HepG2 (cell line): ENCODE data around the gene COQ10B. TPM values are rescaled to one million over a fixed set of nuclear protein-coding genes. Genes with fewer than 3 reads are reported as not detected.
A peak's percentile ranks its signal among the peaks of the same experiment; 100 is the strongest.

Experiments
- AGO1 ChIP-seq: fragments of 200-400 bp; formaldehyde crosslinking; IDR thresholded peaks from 2 replicates; pipeline ENCODE4 v1.6.1; 2017; ENCODE audit warnings: mild to moderate bottlenecking, low read depth, low read length, moderate library complexity; ENCODE audit not compliant: poor library complexity, severe bottlenecking
- CBX5 ChIP-seq: sonication (generic); formaldehyde crosslinking; IDR thresholded peaks from 2 replicates; pipeline ENCODE4 v1.4.0; 2020; ENCODE audit warnings: missing genetic modification reagents, borderline replicate concordance
- CHCHD3 ChIP-seq: sonication (generic); formaldehyde crosslinking; IDR thresholded peaks from 2 replicates; pipeline ENCODE4 v1.8.0; 2022; ENCODE audit warnings: mild to moderate bottlenecking, missing genetic modification reagents, moderate library complexity
- GPBP1L1 ChIP-seq: sonication (generic); formaldehyde crosslinking; IDR thresholded peaks from 2 replicates; pipeline ENCODE4 v1.5.0; 2020; ENCODE audit warnings: mild to moderate bottlenecking, missing genetic modification reagents
- HNF1A ChIP-seq, 2 experiments: sonication (generic) in 1 of 2; formaldehyde crosslinking in 1 of 2; IDR thresholded peaks; 2 replicates each; pipeline versions ENCODE4 v1.4.0 to v1.6.1; 2016 to 2020; ENCODE audit warnings: borderline replicate concordance in 1 of 2, low read depth in 1 of 2, mild to moderate bottlenecking in 1 of 2, missing genetic modification reagents in 1 of 2
- IKZF1 ChIP-seq: fragments of 450-650 bp; IDR thresholded peaks from 2 replicates; pipeline ENCODE4 v1.7.1; 2016
- MIER3 ChIP-seq: IDR thresholded peaks from 2 replicates; pipeline ENCODE4 v1.6.1; 2016; ENCODE audit warnings: missing compliant biosample characterization, borderline replicate concordance
- NBN ChIP-seq: fragments of 450-650 bp; conservative IDR thresholded peaks from 2 replicates; pipeline ENCODE4 v1.6.1; 2017
- RBAK ChIP-seq: sonication (generic); formaldehyde crosslinking; IDR thresholded peaks from 2 replicates; pipeline ENCODE4 v1.5.1; 2020; ENCODE audit warnings: mild to moderate bottlenecking, missing genetic modification reagents
- TEAD2 ChIP-seq: sonication (generic); formaldehyde crosslinking; IDR thresholded peaks from 2 replicates; pipeline ENCODE4 v1.9.0; 2021; ENCODE audit warnings: missing genetic modification reagents
- TGIF2 ChIP-seq: IDR thresholded peaks from 2 replicates; pipeline ENCODE4 v1.6.1; 2016; ENCODE audit warnings: control low read depth, missing compliant biosample characterization
- ZBTB37 ChIP-seq: sonication (generic); formaldehyde crosslinking; IDR thresholded peaks from 2 replicates; pipeline ENCODE4 v1.4.0; 2020; ENCODE audit warnings: mild to moderate bottlenecking, missing genetic modification reagents
- ZBTB39 ChIP-seq: sonication (generic); formaldehyde crosslinking; IDR thresholded peaks from 2 replicates; pipeline ENCODE4 v1.5.0; 2020; ENCODE audit warnings: missing genetic modification reagents
- ZBTB46 ChIP-seq: sonication (generic); formaldehyde crosslinking; IDR thresholded peaks from 2 replicates; pipeline ENCODE4 v1.4.0; 2020; ENCODE audit warnings: mild to moderate bottlenecking, missing genetic modification reagents, borderline replicate concordance
- ZNF543 ChIP-seq: sonication (generic); formaldehyde crosslinking; IDR thresholded peaks from 2 replicates; pipeline ENCODE4 v1.4.0; 2020; ENCODE audit warnings: mild to moderate bottlenecking, missing genetic modification reagents
- ZNF878 ChIP-seq: sonication (generic); formaldehyde crosslinking; IDR thresholded peaks from 2 replicates; pipeline ENCODE4 v1.8.1; 2023; ENCODE audit warnings: mild to moderate bottlenecking, missing genetic modification reagents, moderate library complexity
- polyA plus RNA-seq, 8 experiments: library from polyadenylated mRNA; depleted of rRNA in 3 of 8; stranded (reverse) in 7 of 8; unstranded in 1 of 8; fragments of >200 nt; fragmentation: Illumina TruSeq in 4 of 8; extraction: Trizol in 4 of 8; gene quantifications; 2 replicates each; pipeline versions ENCODE4 v1.2.1 to v1.2.3, GENCODE V29; 2011 to 2016; ENCODE audit warnings: low read depth in 4 of 8, missing spikeins in 1 of 8, mixed read lengths in 1 of 8; ENCODE audit not compliant: insufficient read depth in 1 of 8
- total RNA-seq, 5 experiments: library from RNA; depleted of rRNA; stranded (reverse); fragments of >200 nt; fragmentation: Illumina TruSeq; extraction: Trizol; gene quantifications; 2 replicates each; pipeline ENCODE4 v1.2.3, GENCODE V29; 2016; ENCODE audit warnings: low read depth in 1 of 5
- TF ChIP-seq, protein P1 (sequence below): sonication (generic); formaldehyde crosslinking; IDR thresholded peaks from 2 replicates; pipeline ENCODE4 v1.4.0; 2020; ENCODE audit warnings: mild to moderate bottlenecking, missing genetic modification reagents

COQ10B gene
- total and polyA plus RNA-seq, 2 of the 13 experiments (the other 11 are each of a cell fraction or from before 2014, with no cell fraction given): 4.6 to 34.9 TPM

GRCh38 chr2:197502201-197502600 lies 48.8 kb downstream of the COQ10B start (continued):
- TF ChIP-seq HNF1A (IDR thresholded peaks at IDR 0.05; ENCODE audit: low read depth) (no peak), HNF1A (CRISPR knock-in tag; IDR thresholded peaks at IDR 0.05; ENCODE audit: borderline replicate concordance) (no peak), TGIF2 (CRISPR knock-in tag) (no peak), ZNF878 (0 out of 2 replicates have a peak, but pooled peaks have one; percentile 30), TEAD2 (CRISPR knock-in tag) (no peak), MIER3 (CRISPR knock-in tag) (no peak), CHCHD3 (CRISPR knock-in tag) (no peak), GPBP1L1 (CRISPR knock-in tag) (no peak), AGO1 (peak; percentile 81), IKZF1 (no peak), RBAK (CRISPR knock-in tag) (no peak), ZNF543 (no peak), ZBTB39 (no peak), CBX5 (CRISPR knock-in tag) (no peak), ZBTB37 (CRISPR knock-in tag) (no peak), NBN (no peak), ZBTB46 (CRISPR knock-in tag) (no peak)
- TF ChIP-seq, protein P1, sequence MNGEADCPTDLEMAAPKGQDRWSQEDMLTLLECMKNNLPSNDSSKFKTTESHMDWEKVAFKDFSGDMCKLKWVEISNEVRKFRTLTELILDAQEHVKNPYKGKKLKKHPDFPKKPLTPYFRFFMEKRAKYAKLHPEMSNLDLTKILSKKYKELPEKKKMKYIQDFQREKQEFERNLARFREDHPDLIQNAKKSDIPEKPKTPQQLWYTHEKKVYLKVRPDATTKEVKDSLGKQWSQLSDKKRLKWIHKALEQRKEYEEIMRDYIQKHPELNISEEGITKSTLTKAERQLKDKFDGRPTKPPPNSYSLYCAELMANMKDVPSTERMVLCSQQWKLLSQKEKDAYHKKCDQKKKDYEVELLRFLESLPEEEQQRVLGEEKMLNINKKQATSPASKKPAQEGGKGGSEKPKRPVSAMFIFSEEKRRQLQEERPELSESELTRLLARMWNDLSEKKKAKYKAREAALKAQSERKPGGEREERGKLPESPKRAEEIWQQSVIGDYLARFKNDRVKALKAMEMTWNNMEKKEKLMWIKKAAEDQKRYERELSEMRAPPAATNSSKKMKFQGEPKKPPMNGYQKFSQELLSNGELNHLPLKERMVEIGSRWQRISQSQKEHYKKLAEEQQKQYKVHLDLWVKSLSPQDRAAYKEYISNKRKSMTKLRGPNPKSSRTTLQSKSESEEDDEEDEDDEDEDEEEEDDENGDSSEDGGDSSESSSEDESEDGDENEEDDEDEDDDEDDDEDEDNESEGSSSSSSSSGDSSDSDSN (CRISPR knock-in tag): no peak
